IgD-negative memory B cell (primary cell): ENCODE data around the gene COPS7B. TPM values are rescaled to one million over a fixed set of nuclear protein-coding genes. Genes with fewer than 3 reads are reported as not detected.

ENCODE experiments used
- H3K27ac Mint-ChIP-seq, 3 donors: one replicate each; pipeline ENCODE4 v1.8.0; 2020 to 2022; ENCODE audit warnings: mild to moderate bottlenecking in 3 of 3, mixed read lengths in 3 of 3, moderate library complexity in 1 of 3
- H3K27me3 Mint-ChIP-seq: one replicate; pipeline ENCODE4 v1.8.0; 2021; ENCODE audit warnings: mixed read lengths
- H3K36me3 Mint-ChIP-seq: one replicate; pipeline ENCODE4 v1.8.0; 2020; ENCODE audit warnings: mild to moderate bottlenecking, mixed read lengths
- H3K4me1 Mint-ChIP-seq, 3 donors: one replicate each; pipeline ENCODE4 v1.8.0; 2020 to 2022; ENCODE audit warnings: mixed read lengths in 3 of 3, mild to moderate bottlenecking in 1 of 3
- H3K4me3 Mint-ChIP-seq, 4 donors: one replicate each; pipeline ENCODE4 v1.8.0; 2020 to 2022; ENCODE audit warnings: mild to moderate bottlenecking in 4 of 4, mixed read lengths in 4 of 4, moderate library complexity in 3 of 4
- H3K9me3 Mint-ChIP-seq, 3 donors: one replicate each; pipeline ENCODE4 v1.8.0; 2020 to 2021; ENCODE audit warnings: mixed read lengths in 3 of 3, mild to moderate bottlenecking in 1 of 3
- polyA plus RNA-seq: library from polyadenylated mRNA; unstranded; fragments of 300-500 nt; fragmentation: Illumina TruSeq; gene quantifications from one replicate; pipeline ENCODE4 v1.2.3, GENCODE V29; 2021

COPS7B gene
- polyA plus RNA-seq, 1 donor from 2014 or later, result 40.7 TPM

DNA sequence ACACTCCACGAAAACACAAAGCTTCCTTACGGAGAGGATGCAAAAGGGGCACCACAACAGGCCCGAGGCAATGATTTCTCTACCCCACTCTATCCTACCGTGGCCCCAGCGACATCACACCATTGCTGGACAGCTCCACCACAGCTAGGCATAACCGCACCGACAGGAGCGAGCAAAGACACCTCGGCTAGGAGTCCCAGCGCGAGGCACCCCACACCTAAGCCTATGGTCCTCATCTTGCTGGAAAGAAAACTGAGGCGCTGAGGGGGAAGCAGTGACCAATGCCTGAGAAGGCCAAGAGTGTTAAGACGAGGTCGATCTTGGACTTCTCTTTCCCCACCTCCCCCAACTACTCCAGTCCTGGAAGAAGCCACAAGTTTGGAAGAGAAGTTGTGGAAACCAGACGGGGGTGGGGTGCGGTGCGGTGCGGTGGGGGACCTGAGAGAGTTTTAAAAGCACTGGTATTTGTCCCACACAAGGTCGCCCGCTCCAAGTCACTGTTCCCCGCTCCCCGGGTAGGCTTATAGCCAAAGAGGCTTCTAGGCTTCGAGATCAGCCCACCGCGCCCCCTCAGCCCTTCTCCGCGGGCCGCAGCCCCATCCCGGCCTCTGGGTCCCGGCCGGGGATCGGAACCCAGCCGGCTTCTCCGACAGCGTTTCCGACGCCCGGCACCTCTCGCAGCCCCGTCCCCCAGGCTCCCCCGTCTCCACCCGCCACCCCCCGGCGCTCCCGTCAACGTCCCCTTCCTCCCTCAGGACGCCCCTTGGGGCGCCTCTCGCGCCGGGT lies 5.9 kb upstream of the COPS7B start:
- peak overlapping the region; percentile 95 to 100 (median 98) for H3K4me3 Mint-ChIP-seq
- H3K27ac Mint-ChIP-seq, result peak overlapping the region; percentile 10 to 99 (median 88)
- no peaks in the 10 kb centered on the region for H3K9me3 Mint-ChIP-seq
- H3K27me3 Mint-ChIP-seq, result no peaks in the 10 kb centered on the region
- H3K36me3 Mint-ChIP-seq, result no peaks in the 10 kb centered on the region
- peaks cover 39 to 44% (median 43%) of the 10 kb centered on the region in 3 donors for H3K4me1 Mint-ChIP-seq

- Mint-ChIP-seq H3K4me3 (peak within 1 kb of the TSS; percentile 95 to 100 (median 98)), H3K9me3 (no peaks in the 10 kb centered on the region), H3K27ac (peak within 1 kb of the TSS; percentile 95 to 99 (median 98)), H3K27me3 (no peaks in the 10 kb centered on the region), H3K36me3 (no peaks in the 10 kb centered on the region), H3K4me1 (peaks cover 45 to 51% (median 51%) of the 10 kb centered on the region in 3 donors)
Observed at GRCh38 chr2:231780909-231781797, 5.1 kb upstream of the COPS7B start, which contains the start of gene PDE6D. PDE6D (minus strand) TSS chr2:231781282; CDS start chr2:231781114, 168 bp downstream.

- no peaks in the 10 kb centered on the region for H3K36me3 Mint-ChIP-seq
- H3K27me3 Mint-ChIP-seq, result no peaks in the 10 kb centered on the region
- H3K4me1 Mint-ChIP-seq, result peaks cover 50 to 55% (median 53%) of the 10 kb centered on the region in 3 donors
- no peaks in the 10 kb centered on the region for H3K9me3 Mint-ChIP-seq
- H3K27ac Mint-ChIP-seq, result peak overlapping the region; percentile 95 to 99 (median 98)
- H3K4me3 Mint-ChIP-seq, result peak overlapping the region; percentile 95 to 100 (median 98)
Observed at GRCh38 chr2:231781798-231782726, 4.2 kb upstream of the COPS7B start.

GRCh38 chr2:231785413-231785812 lies 832 bp upstream of the COPS7B start:
- peaks cover 2% of the 10 kb centered on the region for H3K36me3 Mint-ChIP-seq
- H3K4me3 Mint-ChIP-seq, result peak overlapping the region; percentile 35 to 98 (median 91)
- H3K4me1 Mint-ChIP-seq, result peaks cover 49 to 57% (median 51%) of the 10 kb centered on the region in 3 donors
- no peaks in the 10 kb centered on the region for H3K9me3 Mint-ChIP-seq
- peak overlapping the region in 1 of 3 donors; percentile 95 for H3K27ac Mint-ChIP-seq
- H3K27me3 Mint-ChIP-seq, result no peaks in the 10 kb centered on the region

DNA sequence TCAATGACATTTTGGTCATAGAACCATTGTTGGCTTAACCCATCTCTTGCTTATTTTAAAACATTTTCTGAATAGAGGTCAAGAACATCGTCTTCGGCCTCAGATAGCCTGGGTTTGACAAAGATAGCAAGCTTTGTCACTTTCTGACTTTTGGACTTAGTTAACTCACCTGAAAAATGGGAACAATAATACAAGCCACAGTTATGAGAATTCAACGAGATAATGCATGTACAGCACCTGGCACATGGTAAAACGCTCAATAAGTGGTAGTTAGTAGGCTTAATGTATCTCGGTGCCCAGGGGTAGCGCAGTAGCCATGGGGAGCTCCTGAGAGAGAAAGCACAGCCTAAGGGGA lies 446 bp upstream of the COPS7B start:
- H3K27me3 Mint-ChIP-seq, result no peaks in the 10 kb centered on the region
- peaks cover 49 to 57% (median 51%) of the 10 kb centered on the region in 3 donors for H3K4me1 Mint-ChIP-seq
- H3K4me3 Mint-ChIP-seq, result peak overlapping the region; percentile 87 to 98 (median 94)
- H3K36me3 Mint-ChIP-seq, result peaks cover 2% of the 10 kb centered on the region
- peak overlapping the region; percentile 71 to 95 (median 93) for H3K27ac Mint-ChIP-seq
- no peaks in the 10 kb centered on the region for H3K9me3 Mint-ChIP-seq

DNA sequence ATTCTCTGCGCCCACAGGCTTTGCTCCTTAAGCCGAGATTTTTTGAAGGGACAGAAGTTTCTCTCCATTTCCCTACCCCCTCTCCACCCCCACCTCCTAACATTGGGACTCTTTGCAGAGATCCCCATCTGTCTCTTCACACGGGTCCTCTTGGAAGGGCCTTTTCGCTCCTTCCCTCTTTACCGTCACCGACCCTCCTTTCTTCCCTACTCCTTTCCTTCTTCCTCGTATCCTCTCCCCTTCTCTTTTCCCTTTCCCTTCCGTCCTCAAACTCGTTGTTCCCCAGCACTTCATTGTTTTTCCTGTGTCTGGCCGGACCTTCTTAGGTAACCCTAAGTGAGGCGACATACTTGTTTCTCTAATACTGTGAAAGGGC lies 660 bp downstream of the COPS7B start:
- Mint-ChIP-seq H3K27me3 (no peaks in the 10 kb centered on the region), H3K4me1 (peaks cover 46 to 55% (median 48%) of the 10 kb centered on the region in 3 donors), H3K36me3 (peaks cover 2% of the 10 kb centered on the region), H3K9me3 (no peaks in the 10 kb centered on the region), H3K27ac (peak overlapping the region; percentile 59 to 97 (median 95)), H3K4me3 (peak overlapping the region; percentile 87 to 98 (median 96))

DNA sequence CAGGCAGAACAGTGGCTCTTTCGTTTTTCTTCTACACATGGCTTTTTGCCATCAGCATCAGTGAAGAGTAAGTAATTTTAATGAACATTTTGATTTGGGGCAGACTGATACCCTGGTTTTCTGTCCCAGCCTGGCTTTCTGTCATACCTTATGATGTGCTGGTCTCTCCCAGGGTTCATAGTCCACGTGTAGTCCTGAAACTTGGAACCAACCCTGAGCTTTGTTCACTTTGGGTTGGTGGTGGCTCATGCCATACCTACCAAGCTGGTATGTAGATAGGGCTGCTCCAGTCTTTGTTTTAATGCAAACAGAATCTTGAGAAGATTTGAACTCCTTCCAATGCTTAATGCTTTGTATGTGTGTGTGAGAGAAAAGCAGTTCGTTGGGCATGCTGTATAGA lies 4.9 kb downstream of the COPS7B start:
- no peak overlapping the region for H3K27ac Mint-ChIP-seq
- H3K27me3 Mint-ChIP-seq, result no peaks in the 10 kb centered on the region
- peaks cover 7% of the 10 kb centered on the region for H3K36me3 Mint-ChIP-seq
- no peak overlapping the region for H3K4me3 Mint-ChIP-seq
- H3K9me3 Mint-ChIP-seq, result no peaks in the 10 kb centered on the region
- H3K4me1 Mint-ChIP-seq, result peaks cover 11 to 20% (median 19%) of the 10 kb centered on the region in 3 donors

DNA sequence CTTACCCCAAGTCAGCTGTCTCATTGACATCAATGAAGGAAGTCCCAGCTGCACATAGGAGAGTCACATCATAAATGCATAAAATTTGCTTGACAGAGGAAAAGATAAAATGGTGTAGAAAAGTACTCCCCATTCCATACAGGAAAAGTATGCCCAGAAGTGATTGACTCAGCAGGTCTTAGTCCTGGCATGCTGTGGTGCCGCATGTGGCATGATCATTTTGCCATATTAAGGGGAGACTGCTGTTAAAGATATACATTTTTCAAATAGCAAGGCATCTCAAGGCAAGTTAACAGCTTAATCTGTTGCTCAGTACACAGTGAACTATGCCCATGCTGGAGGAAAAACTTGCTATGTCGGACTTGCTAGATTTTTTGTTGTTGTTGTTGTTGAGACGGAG lies 8.1 kb downstream of the COPS7B start:
- Mint-ChIP-seq H3K9me3 (no peaks in the 10 kb centered on the region), H3K27me3 (no peaks in the 10 kb centered on the region), H3K4me3 (no peak overlapping the region), H3K27ac (no peak overlapping the region), H3K4me1 (peaks cover 0 to 11% (median 6%) of the 10 kb centered on the region in 3 donors), H3K36me3 (peaks cover 7% of the 10 kb centered on the region)

GRCh38 chr2:231795525-231796327 lies 9.5 kb downstream of the COPS7B start:
- Mint-ChIP-seq H3K9me3 (no peaks in the 10 kb centered on the region), H3K27me3 (no peaks in the 10 kb centered on the region), H3K27ac (no peak overlapping the region), H3K4me3 (peak overlapping the region in 1 of 4 donors; percentile 29), H3K36me3 (peaks cover 5% of the 10 kb centered on the region), H3K4me1 (peaks cover 0 to 11% (median 2%) of the 10 kb centered on the region in 3 donors)

DNA sequence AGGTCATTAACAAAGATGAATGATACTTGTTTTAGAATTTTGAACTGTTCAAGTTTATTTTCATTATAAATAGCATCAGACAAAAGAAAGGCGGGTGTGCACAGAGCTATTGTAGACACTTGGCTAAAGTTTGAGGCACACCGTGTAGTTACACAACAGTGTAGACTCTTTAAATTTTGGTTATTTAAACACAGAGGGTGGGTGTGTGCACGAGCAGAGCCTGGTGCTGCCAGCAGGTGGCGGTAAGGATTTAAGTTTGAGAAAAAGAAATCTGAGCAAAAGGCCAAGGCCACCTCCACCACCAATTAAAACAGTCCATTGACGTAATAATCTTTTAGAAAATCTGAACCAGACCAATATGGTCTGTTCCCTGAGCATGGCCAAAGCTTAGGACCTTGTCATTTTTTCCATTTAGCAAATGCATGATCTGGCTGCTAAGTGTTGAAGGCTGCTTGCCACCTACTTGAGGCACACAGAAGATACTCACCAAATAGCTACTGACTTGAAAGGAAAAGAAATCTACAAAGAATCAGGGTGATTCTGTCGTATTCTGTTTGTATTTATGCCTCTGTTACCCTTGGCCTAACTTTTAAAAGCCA lies 14.3 kb downstream of the COPS7B start:
- H3K9me3 Mint-ChIP-seq, result no peaks in the 10 kb centered on the region
- H3K4me1 Mint-ChIP-seq, result peaks cover 0 to 4% (median 4%) of the 10 kb centered on the region in 3 donors
- no peak overlapping the region for H3K4me3 Mint-ChIP-seq
- no peaks in the 10 kb centered on the region for H3K27me3 Mint-ChIP-seq
- H3K27ac Mint-ChIP-seq, result peak overlapping the region in 1 of 3 donors; percentile 43
- H3K36me3 Mint-ChIP-seq, result no peaks in the 10 kb centered on the region

GRCh38 chr2:231803501-231804138 lies 17.4 kb downstream of the COPS7B start:
- Mint-ChIP-seq H3K27ac (no peak overlapping the region), H3K36me3 (no peaks in the 10 kb centered on the region), H3K27me3 (no peaks in the 10 kb centered on the region)

GRCh38 chr2:231807020-231807419 lies 20.8 kb downstream of the COPS7B start:
- H3K27ac Mint-ChIP-seq, result no peak overlapping the region
- no peak overlapping the region for H3K4me3 Mint-ChIP-seq
- H3K36me3 Mint-ChIP-seq, result no peaks in the 10 kb centered on the region
- H3K27me3 Mint-ChIP-seq, result no peaks in the 10 kb centered on the region
- peaks cover 0 to 4% (median 0%) of the 10 kb centered on the region in 3 donors for H3K4me1 Mint-ChIP-seq
- no peaks in the 10 kb centered on the region for H3K9me3 Mint-ChIP-seq

More at GRCh38 chr2:231803501-231804138, 17.4 kb downstream of the COPS7B start:
- H3K9me3 Mint-ChIP-seq, result no peaks in the 10 kb centered on the region
- H3K4me1 Mint-ChIP-seq, result peaks cover 0 to 4% (median 0%) of the 10 kb centered on the region in 3 donors
- no peak overlapping the region for H3K4me3 Mint-ChIP-seq

GRCh38 chr2:231810905-231811304 lies 24.7 kb downstream of the COPS7B start:
- Mint-ChIP-seq H3K27me3 (no peaks in the 10 kb centered on the region), H3K36me3 (peaks cover 14% of the 10 kb centered on the region), H3K27ac (no peak overlapping the region), H3K4me3 (no peak overlapping the region), H3K9me3 (peaks cover 0 to 2% (median 0%) of the 10 kb centered on the region in 3 donors), H3K4me1 (no peaks in the 10 kb centered on the region)
